Upper lobe of left lung (tissue), 4 donors: ENCODE measurements around the gene MYO15B.

Experiments used
- CTCF ChIP-seq, 6 experiments: fragments of 450-650 bp in 4 of 6; fragments of 200-600 bp in 2 of 6; sonication (generic) in 2 of 6; IDR thresholded peaks; one replicate each; pipeline ENCODE4 v1.5.1; 2016 to 2019; ENCODE audit warnings: antibody characterized with exemption in 6 of 6
- EP300 ChIP-seq, 4 donors: sonication (generic); formaldehyde crosslinking; IDR thresholded peaks; one replicate each; pipeline ENCODE4 v1.5.1; 2017; ENCODE audit warnings: antibody characterized with exemption in 4 of 4, control low read depth in 2 of 4
- POLR2A ChIP-seq, 4 donors: fragments of 450-650 bp; IDR thresholded peaks; one replicate each; pipeline ENCODE4 v1.5.1; 2016 to 2017; ENCODE audit warnings: antibody characterized with exemption in 4 of 4, mild to moderate bottlenecking in 2 of 4
- POLR2AphosphoS5 ChIP-seq, 2 donors: sonication (generic); formaldehyde crosslinking; IDR thresholded peaks; one replicate each; pipeline ENCODE4 v1.5.1; 2017; ENCODE audit warnings: antibody characterized with exemption in 2 of 2

GRCh38 chr17:75565066-75565465, 22.5 kb upstream of the MYO15B start:
- TF ChIP-seq CTCF (IDR thresholded peaks at IDR 0.05) (no peak), POLR2AphosphoS5 (IDR thresholded peaks at IDR 0.05) (no peak), POLR2A (IDR thresholded peaks at IDR 0.05) (no peak), EP300 (IDR thresholded peaks at IDR 0.05) (no peak)
